Measurements from ENCODE around the gene CNTN4. TPM values are rescaled to one million over a fixed set of nuclear protein-coding genes. Genes with fewer than 3 reads are reported as not detected.

CNTN4 gene
- total and polyA plus RNA-seq, 2 experiments from 2014 or later: 0.91 to 4.0 TPM

DNA sequence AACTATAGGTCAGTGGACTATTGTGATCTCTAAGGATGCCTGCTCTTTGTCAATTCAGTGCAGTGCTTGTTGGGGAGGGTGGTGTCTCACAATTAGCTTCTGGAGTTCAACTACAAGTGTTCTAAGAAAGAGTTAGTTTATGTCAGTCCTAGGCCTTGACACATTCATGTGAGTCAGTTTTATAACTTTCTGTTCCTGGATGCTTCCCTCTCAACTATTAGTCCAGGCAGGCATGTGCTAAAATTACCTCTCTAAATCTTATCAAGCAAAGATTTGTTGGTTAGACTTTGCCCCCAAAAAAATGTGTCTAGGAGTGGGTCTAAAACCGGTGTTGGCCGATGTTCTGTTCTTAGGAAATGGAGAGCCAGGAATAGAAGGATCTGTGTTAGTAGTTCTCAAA, 633.2 kb downstream of the CNTN4 start:
- Histone ChIP-seq H3K79me2 (replicated peaks; ENCODE audit: insufficient read depth) (no peaks in the 10 kb centered on the region), H3K27ac (ENCODE audit: low read depth) (no peak overlapping the region), H2AFZ (no peak overlapping the region), H3K4me1 (ENCODE audit: insufficient read depth) (0 out of 2 replicates have a peak, but pooled peaks cover 3% of the 10 kb centered on the region), H3K4me2 (no peak overlapping the region), H3K9me2 (ENCODE audit: insufficient read depth) (no peaks in the 10 kb centered on the region), H3K36me3 (ENCODE audit: insufficient read depth) (no peaks in the 10 kb centered on the region), H3K4me3 (no peak overlapping the region), H3F3A (replicated peaks; ENCODE audit: low read depth) (no peaks in the 10 kb centered on the region), H3K27me3 (ENCODE audit: insufficient read depth) (no peaks in the 10 kb centered on the region), H4K20me1 (replicated peaks; ENCODE audit: insufficient read depth) (no peaks in the 10 kb centered on the region)
- Mint-ChIP-seq H3K4me3 (no peak overlapping the region), H3K9me3 (peaks cover 95% of the 10 kb centered on the region), H3K36me3 (ENCODE audit: low read depth) (peaks cover 37% of the 10 kb centered on the region), H3K4me1 (no peaks in the 10 kb centered on the region), H3K27ac (no peak overlapping the region), H3K27me3 (ENCODE audit: insufficient read depth, low read depth, poor library complexity) (peaks cover 4% of the 10 kb centered on the region)
- no peak for ATAC-seq
- DNase-seq (ENCODE audit: low spot score): no peak
- TF ChIP-seq, protein P1, sequence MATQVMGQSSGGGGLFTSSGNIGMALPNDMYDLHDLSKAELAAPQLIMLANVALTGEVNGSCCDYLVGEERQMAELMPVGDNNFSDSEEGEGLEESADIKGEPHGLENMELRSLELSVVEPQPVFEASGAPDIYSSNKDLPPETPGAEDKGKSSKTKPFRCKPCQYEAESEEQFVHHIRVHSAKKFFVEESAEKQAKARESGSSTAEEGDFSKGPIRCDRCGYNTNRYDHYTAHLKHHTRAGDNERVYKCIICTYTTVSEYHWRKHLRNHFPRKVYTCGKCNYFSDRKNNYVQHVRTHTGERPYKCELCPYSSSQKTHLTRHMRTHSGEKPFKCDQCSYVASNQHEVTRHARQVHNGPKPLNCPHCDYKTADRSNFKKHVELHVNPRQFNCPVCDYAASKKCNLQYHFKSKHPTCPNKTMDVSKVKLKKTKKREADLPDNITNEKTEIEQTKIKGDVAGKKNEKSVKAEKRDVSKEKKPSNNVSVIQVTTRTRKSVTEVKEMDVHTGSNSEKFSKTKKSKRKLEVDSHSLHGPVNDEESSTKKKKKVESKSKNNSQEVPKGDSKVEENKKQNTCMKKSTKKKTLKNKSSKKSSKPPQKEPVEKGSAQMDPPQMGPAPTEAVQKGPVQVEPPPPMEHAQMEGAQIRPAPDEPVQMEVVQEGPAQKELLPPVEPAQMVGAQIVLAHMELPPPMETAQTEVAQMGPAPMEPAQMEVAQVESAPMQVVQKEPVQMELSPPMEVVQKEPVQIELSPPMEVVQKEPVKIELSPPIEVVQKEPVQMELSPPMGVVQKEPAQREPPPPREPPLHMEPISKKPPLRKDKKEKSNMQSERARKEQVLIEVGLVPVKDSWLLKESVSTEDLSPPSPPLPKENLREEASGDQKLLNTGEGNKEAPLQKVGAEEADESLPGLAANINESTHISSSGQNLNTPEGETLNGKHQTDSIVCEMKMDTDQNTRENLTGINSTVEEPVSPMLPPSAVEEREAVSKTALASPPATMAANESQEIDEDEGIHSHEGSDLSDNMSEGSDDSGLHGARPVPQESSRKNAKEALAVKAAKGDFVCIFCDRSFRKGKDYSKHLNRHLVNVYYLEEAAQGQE (IDR thresholded peaks at IDR 0.05; ENCODE audit: unreplicated experiment): no peak
- TF ChIP-seq NANOG (IDR thresholded peaks at IDR 0.05; ENCODE audit: borderline replicate concordance) (no peak), EZH2 (IDR thresholded peaks at IDR 0.05; ENCODE audit: low read depth, unreplicated experiment) (no peak), JUNB (IDR thresholded peaks at IDR 0.05; ENCODE audit: unreplicated experiment) (no peak), ZNF114 (CRISPR knock-in tag; IDR thresholded peaks at IDR 0.05) (no peak), ZNF331 (CRISPR knock-in tag; IDR thresholded peaks at IDR 0.05; ENCODE audit: low read depth) (no peak), EZH2phosphoT487 (IDR thresholded peaks at IDR 0.05; ENCODE audit: unreplicated experiment) (no peak), CREB1 (CRISPR knock-in tag; IDR thresholded peaks at IDR 0.05; ENCODE audit: low read depth) (no peak), POLR2AphosphoS5 (IDR thresholded peaks at IDR 0.05; ENCODE audit: low read depth) (no peak), STAT1 (IDR thresholded peaks at IDR 0.05; ENCODE audit: unreplicated experiment) (no peak)
- TF ChIP-seq, protein P2, sequence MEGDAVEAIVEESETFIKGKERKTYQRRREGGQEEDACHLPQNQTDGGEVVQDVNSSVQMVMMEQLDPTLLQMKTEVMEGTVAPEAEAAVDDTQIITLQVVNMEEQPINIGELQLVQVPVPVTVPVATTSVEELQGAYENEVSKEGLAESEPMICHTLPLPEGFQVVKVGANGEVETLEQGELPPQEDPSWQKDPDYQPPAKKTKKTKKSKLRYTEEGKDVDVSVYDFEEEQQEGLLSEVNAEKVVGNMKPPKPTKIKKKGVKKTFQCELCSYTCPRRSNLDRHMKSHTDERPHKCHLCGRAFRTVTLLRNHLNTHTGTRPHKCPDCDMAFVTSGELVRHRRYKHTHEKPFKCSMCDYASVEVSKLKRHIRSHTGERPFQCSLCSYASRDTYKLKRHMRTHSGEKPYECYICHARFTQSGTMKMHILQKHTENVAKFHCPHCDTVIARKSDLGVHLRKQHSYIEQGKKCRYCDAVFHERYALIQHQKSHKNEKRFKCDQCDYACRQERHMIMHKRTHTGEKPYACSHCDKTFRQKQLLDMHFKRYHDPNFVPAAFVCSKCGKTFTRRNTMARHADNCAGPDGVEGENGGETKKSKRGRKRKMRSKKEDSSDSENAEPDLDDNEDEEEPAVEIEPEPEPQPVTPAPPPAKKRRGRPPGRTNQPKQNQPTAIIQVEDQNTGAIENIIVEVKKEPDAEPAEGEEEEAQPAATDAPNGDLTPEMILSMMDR (conservative IDR thresholded peaks at IDR 0.05; ENCODE audit: low read depth in 2 of 2): no peak
- TF ChIP-seq, protein P3, sequence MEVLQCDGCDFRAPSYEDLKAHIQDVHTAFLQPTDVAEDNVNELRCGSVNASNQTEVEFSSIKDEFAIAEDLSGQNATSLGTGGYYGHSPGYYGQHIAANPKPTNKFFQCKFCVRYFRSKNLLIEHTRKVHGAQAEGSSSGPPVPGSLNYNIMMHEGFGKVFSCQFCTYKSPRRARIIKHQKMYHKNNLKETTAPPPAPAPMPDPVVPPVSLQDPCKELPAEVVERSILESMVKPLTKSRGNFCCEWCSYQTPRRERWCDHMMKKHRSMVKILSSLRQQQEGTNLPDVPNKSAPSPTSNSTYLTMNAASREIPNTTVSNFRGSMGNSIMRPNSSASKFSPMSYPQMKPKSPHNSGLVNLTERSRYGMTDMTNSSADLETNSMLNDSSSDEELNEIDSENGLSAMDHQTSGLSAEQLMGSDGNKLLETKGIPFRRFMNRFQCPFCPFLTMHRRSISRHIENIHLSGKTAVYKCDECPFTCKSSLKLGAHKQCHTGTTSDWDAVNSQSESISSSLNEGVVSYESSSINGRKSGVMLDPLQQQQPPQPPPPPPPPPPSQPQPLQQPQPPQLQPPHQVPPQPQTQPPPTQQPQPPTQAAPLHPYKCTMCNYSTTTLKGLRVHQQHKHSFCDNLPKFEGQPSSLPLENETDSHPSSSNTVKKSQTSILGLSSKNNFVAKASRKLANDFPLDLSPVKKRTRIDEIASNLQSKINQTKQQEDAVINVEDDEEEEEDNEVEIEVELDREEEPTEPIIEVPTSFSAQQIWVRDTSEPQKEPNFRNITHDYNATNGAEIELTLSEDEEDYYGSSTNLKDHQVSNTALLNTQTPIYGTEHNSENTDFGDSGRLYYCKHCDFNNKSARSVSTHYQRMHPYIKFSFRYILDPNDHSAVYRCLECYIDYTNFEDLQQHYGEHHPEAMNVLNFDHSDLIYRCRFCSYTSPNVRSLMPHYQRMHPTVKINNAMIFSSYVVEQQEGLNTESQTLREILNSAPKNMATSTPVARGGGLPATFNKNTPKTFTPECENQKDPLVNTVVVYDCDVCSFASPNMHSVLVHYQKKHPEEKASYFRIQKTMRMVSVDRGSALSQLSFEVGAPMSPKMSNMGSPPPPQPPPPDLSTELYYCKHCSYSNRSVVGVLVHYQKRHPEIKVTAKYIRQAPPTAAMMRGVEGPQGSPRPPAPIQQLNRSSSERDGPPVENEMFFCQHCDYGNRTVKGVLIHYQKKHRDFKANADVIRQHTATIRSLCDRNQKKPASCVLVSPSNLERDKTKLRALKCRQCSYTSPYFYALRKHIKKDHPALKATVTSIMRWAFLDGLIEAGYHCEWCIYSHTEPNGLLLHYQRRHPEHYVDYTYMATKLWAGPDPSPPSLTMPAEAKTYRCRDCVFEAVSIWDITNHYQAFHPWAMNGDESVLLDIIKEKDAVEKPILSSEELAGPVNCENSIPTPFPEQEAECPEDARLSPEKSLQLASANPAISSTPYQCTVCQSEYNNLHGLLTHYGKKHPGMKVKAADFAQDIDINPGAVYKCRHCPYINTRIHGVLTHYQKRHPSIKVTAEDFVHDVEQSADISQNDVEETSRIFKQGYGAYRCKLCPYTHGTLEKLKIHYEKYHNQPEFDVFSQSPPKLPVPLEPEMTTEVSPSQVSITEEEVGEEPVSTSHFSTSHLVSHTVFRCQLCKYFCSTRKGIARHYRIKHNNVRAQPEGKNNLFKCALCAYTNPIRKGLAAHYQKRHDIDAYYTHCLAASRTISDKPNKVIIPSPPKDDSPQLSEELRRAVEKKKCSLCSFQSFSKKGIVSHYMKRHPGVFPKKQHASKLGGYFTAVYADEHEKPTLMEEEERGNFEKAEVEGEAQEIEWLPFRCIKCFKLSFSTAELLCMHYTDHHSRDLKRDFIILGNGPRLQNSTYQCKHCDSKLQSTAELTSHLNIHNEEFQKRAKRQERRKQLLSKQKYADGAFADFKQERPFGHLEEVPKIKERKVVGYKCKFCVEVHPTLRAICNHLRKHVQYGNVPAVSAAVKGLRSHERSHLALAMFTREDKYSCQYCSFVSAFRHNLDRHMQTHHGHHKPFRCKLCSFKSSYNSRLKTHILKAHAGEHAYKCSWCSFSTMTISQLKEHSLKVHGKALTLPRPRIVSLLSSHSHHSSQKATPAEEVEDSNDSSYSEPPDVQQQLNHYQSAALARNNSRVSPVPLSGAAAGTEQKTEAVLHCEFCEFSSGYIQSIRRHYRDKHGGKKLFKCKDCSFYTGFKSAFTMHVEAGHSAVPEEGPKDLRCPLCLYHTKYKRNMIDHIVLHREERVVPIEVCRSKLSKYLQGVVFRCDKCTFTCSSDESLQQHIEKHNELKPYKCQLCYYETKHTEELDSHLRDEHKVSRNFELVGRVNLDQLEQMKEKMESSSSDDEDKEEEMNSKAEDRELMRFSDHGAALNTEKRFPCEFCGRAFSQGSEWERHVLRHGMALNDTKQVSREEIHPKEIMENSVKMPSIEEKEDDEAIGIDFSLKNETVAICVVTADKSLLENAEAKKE (CRISPR knock-in tag; IDR thresholded peaks at IDR 0.05): no peak
- TF ChIP-seq, protein P4, sequence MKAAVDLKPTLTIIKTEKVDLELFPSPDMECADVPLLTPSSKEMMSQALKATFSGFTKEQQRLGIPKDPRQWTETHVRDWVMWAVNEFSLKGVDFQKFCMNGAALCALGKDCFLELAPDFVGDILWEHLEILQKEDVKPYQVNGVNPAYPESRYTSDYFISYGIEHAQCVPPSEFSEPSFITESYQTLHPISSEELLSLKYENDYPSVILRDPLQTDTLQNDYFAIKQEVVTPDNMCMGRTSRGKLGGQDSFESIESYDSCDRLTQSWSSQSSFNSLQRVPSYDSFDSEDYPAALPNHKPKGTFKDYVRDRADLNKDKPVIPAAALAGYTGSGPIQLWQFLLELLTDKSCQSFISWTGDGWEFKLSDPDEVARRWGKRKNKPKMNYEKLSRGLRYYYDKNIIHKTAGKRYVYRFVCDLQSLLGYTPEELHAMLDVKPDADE (IDR thresholded peaks at IDR 0.05): no peak

All from GM23338 (cell line).